B cell (primary cell): ENCODE results near the gene LATS2.

Experiments
- EZH2 ChIP-seq: IDR thresholded peaks from 2 replicates; pipeline ENCODE4 v1.6.1; 2012; ENCODE audit warnings: borderline replicate concordance, low read depth, mild to moderate bottlenecking, moderate library complexity, low read length; ENCODE audit not compliant: insufficient read depth, poor library complexity, severe bottlenecking
- TF ChIP-seq, protein P1 (sequence below): fragments of 200-600 bp; IDR thresholded peaks from one replicate; pipeline ENCODE4 v1.8.0; 2022; ENCODE audit warnings: antibody characterized with exemption, mild to moderate bottlenecking

DNA sequence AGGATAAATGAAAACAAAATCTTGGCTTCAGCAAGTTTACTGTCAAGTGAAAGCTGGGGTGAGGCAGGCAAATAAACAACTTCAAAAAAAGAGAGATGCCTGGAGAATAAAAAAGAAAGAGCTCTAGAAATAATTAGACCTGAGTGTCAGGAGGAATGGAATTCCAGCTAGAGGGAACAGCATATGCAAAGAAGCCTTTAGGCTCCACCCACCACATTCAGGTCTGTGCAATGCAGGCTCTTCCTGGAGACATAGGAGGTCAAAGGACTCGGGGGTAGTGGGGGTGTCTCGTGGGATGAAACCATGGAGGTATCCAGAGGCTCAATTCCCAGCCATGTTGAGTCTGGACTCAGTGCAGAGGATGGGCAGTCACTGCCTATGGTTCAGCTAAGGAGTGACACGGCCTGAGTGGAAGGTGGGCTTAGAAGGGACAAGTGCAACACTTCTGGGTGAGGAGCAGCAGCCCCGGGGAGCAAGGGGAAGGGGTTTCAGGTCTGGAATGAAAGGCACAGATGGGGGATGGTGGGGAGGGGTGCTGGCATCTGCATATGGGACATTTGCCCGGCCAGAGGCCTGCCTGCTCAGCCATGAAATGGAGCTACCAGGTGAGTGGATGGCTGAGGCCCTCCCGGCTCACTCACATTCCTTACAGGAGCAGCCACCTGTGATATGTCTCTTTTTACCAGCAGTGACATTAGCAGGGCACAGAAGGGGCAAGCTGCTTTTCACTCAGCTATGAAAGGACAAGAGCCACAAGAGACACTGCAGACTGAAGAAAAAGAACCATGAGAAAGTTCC lies 12.3 kb downstream of the LATS2 start:
- TF ChIP-seq, protein P1, sequence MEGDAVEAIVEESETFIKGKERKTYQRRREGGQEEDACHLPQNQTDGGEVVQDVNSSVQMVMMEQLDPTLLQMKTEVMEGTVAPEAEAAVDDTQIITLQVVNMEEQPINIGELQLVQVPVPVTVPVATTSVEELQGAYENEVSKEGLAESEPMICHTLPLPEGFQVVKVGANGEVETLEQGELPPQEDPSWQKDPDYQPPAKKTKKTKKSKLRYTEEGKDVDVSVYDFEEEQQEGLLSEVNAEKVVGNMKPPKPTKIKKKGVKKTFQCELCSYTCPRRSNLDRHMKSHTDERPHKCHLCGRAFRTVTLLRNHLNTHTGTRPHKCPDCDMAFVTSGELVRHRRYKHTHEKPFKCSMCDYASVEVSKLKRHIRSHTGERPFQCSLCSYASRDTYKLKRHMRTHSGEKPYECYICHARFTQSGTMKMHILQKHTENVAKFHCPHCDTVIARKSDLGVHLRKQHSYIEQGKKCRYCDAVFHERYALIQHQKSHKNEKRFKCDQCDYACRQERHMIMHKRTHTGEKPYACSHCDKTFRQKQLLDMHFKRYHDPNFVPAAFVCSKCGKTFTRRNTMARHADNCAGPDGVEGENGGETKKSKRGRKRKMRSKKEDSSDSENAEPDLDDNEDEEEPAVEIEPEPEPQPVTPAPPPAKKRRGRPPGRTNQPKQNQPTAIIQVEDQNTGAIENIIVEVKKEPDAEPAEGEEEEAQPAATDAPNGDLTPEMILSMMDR: no peak
- no peak for TF ChIP-seq EZH2
